ENCODE data around the gene GPX2. TPM values are rescaled to one million over a fixed set of nuclear protein-coding genes. Genes with fewer than 3 reads are reported as not detected.

Gene GPX2
- total and polyA plus RNA-seq, 10 of the 15 experiments (the other 5 are each of a cell fraction or from before 2014, with no cell fraction given), result not detected

GRCh38 chr14:64990296-64990695, 47.8 kb upstream of the GPX2 start (continued):
- no peak for TF ChIP-seq IRF5 (IDR thresholded peaks at IDR 0.05; ENCODE audit: borderline replicate concordance)
- no peak for TF ChIP-seq POU2F2 (IDR thresholded peaks at IDR 0.05; ENCODE audit: borderline replicate concordance, low read depth, low read length)
- TF ChIP-seq CBX3 (IDR thresholded peaks at IDR 0.05; ENCODE audit: borderline replicate concordance, low read depth), result no peak
- TF ChIP-seq, protein P1, sequence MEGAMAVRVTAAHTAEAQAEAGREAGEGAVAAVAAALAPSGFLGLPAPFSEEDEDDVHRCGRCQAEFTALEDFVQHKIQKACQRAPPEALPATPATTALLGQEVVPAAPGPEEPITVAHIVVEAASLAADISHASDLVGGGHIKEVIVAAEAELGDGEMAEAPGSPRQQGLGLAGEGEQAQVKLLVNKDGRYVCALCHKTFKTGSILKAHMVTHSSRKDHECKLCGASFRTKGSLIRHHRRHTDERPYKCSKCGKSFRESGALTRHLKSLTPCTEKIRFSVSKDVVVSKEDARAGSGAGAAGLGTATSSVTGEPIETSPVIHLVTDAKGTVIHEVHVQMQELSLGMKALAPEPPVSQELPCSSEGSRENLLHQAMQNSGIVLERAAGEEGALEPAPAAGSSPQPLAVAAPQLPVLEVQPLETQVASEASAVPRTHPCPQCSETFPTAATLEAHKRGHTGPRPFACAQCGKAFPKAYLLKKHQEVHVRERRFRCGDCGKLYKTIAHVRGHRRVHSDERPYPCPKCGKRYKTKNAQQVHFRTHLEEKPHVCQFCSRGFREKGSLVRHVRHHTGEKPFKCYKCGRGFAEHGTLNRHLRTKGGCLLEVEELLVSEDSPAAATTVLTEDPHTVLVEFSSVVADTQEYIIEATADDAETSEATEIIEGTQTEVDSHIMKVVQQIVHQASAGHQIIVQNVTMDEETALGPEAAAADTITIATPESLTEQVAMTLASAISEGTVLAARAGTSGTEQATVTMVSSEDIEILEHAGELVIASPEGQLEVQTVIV (IDR thresholded peaks at IDR 0.05; ENCODE audit: borderline replicate concordance, partially characterized antibody), result no peak
- no peak for TF ChIP-seq PML (IDR thresholded peaks at IDR 0.05; ENCODE audit: low read length)
- TF ChIP-seq JUNB (IDR thresholded peaks at IDR 0.05), result no peak

GRCh38 chr14:64987438-64987767, 44.9 kb upstream of the GPX2 start:
- peak overlapping the region; percentile 93 for H3K4me3 ChIP-seq
- H3K9me3 ChIP-seq (replicated peaks; ENCODE audit: control insufficient read depth, insufficient read depth, low read length), result no peaks in the 10 kb centered on the region; the same call in 2 of the 3 replicates
- peaks cover 48% of the 10 kb centered on the region for H3K79me2 ChIP-seq (ENCODE audit: control insufficient read depth, insufficient read depth, low read length)
- no TSS peak for BruUV-seq (replicated peaks)
- H3K27ac ChIP-seq (ENCODE audit: control insufficient read depth, insufficient read depth), result peak overlapping the region; percentile 80
- RAD21 ChIA-PET (ENCODE audit: unreplicated experiment), result interaction anchor here (0.7 to 3.9 kb wide), 23 partner anchors 7 to 428 kb away, joined by 3 to 28 read pairs (median 5); partner anchors contain the start of genes CHURC1 and MAX
- H4K20me1 ChIP-seq (ENCODE audit: control insufficient read depth, insufficient read depth), result no peaks in the 10 kb centered on the region
- 0% methylated on average over 8 of the region's 8 CpGs for WGBS (ENCODE audit: insufficient coverage, insufficient replicate concordance, low lambda C conversion rate, missing lambda C conversion rate)
- SMC1A ChIA-PET (ENCODE audit: uncharacterized antibody, unreplicated experiment), result interaction anchor here (0.6 to 4.9 kb wide), 10 partner anchors 9 to 424 kb away, joined by 3 to 55 read pairs (median 4); partner anchors contain the start of gene CHURC1
- FAIRE-seq, result no peak
- H3K4me2 ChIP-seq (ENCODE audit: control insufficient read depth, insufficient read depth), result peak overlapping the region; percentile 81
- H3K27me3 ChIP-seq (replicated peaks in 1 of 2; ENCODE audit: control insufficient read depth in 2 of 2, insufficient read depth in 2 of 2, low read length in 1 of 2), result no peaks in the 10 kb centered on the region
- peak overlapping the region; percentile 77 for H2AFZ ChIP-seq (ENCODE audit: control insufficient read depth, low read depth, low read length)
- intact Hi-C loops (cut with micrococcal nuclease; ENCODE audit: unreplicated experiment) (loop anchor here (2.0 to 10.0 kb wide), 5 partner anchors 73 to 313 kb away; partner anchors contain the start of genes CHURC1 and MAX), in situ Hi-C loops (cut with MboI) (no loop called here)
- POLR2A ChIA-PET, result interaction anchor here (0.6 to 1.1 kb wide), 4 partner anchors 8 to 73 kb away, joined by 3 to 6 read pairs (median 5); no protein-coding TSS in a partner anchor
- CTCF ChIA-PET, result interaction anchor here (0.6 to 9.5 kb wide), 15 partner anchors 13 to 490 kb away, joined by 3 to 109 read pairs (median 4); partner anchors contain the start of gene CHURC1
- no peaks in the 10 kb centered on the region for H3K36me3 ChIP-seq (ENCODE audit: control insufficient read depth in 2 of 2, insufficient read depth in 2 of 2, low read length in 1 of 2)
- peaks cover 29% of the 10 kb centered on the region for H3K4me1 ChIP-seq (ENCODE audit: control insufficient read depth, insufficient read depth, low read length)
- no peak for DNase-seq (ENCODE audit: low read depth, low spot score)
- no peak; the same call in 2 of the 3 replicates for ATAC-seq
- peak overlapping the region; percentile 72 for H3K9ac ChIP-seq (ENCODE audit: control insufficient read depth, insufficient read depth, low read length)
- TF ChIP-seq NRF1 (conservative IDR thresholded peaks at IDR 0.05; ENCODE audit: low read depth, low read length) (no peak), STAT3 (IDR thresholded peaks at IDR 0.05; ENCODE audit: low read depth, low read length) (no peak), ZNF24 (IDR thresholded peaks at IDR 0.05) (no peak), CBX3 (IDR thresholded peaks at IDR 0.05; ENCODE audit: borderline replicate concordance, low read depth) (no peak), TCF12 (IDR thresholded peaks at IDR 0.05; ENCODE audit: low read depth, low read length) (no peak), ZBED1 (IDR thresholded peaks at IDR 0.05; ENCODE audit: borderline replicate concordance) (no peak)
- TF ChIP-seq, protein P2, sequence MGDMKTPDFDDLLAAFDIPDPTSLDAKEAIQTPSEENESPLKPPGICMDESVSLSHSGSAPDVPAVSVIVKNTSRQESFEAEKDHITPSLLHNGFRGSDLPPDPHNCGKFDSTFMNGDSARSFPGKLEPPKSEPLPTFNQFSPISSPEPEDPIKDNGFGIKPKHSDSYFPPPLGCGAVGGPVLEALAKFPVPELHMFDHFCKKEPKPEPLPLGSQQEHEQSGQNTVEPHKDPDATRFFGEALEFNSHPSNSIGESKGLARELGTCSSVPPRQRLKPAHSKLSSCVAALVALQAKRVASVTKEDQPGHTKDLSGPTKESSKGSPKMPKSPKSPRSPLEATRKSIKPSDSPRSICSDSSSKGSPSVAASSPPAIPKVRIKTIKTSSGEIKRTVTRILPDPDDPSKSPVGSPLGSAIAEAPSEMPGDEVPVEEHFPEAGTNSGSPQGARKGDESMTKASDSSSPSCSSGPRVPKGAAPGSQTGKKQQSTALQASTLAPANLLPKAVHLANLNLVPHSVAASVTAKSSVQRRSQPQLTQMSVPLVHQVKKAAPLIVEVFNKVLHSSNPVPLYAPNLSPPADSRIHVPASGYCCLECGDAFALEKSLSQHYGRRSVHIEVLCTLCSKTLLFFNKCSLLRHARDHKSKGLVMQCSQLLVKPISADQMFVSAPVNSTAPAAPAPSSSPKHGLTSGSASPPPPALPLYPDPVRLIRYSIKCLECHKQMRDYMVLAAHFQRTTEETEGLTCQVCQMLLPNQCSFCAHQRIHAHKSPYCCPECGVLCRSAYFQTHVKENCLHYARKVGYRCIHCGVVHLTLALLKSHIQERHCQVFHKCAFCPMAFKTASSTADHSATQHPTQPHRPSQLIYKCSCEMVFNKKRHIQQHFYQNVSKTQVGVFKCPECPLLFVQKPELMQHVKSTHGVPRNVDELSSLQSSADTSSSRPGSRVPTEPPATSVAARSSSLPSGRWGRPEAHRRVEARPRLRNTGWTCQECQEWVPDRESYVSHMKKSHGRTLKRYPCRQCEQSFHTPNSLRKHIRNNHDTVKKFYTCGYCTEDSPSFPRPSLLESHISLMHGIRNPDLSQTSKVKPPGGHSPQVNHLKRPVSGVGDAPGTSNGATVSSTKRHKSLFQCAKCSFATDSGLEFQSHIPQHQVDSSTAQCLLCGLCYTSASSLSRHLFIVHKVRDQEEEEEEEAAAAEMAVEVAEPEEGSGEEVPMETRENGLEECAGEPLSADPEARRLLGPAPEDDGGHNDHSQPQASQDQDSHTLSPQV (IDR thresholded peaks at IDR 0.05), result no peak
- TF ChIP-seq, protein P3, sequence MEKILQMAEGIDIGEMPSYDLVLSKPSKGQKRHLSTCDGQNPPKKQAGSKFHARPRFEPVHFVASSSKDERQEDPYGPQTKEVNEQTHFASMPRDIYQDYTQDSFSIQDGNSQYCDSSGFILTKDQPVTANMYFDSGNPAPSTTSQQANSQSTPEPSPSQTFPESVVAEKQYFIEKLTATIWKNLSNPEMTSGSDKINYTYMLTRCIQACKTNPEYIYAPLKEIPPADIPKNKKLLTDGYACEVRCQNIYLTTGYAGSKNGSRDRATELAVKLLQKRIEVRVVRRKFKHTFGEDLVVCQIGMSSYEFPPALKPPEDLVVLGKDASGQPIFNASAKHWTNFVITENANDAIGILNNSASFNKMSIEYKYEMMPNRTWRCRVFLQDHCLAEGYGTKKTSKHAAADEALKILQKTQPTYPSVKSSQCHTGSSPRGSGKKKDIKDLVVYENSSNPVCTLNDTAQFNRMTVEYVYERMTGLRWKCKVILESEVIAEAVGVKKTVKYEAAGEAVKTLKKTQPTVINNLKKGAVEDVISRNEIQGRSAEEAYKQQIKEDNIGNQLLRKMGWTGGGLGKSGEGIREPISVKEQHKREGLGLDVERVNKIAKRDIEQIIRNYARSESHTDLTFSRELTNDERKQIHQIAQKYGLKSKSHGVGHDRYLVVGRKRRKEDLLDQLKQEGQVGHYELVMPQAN (conservative IDR thresholded peaks at IDR 0.05), result no peak

Measured in GM12878 (cell line).